A549 treated with AZD9567 at 1 μM for 4 hours (cell line): Measurements from ENCODE around the gene OR2Y1. TPM values are rescaled to one million over a fixed set of nuclear protein-coding genes. Genes with fewer than 3 reads are reported as not detected.

Experiments
- total RNA-seq: library from RNA; stranded (reverse); fragments of 200-300 nt; extraction: Qiagen RNA extraction; gene quantifications from 5 replicates; pipeline ENCODE4 v1.2.3, GENCODE V29; 2022; ENCODE audit not compliant: insufficient read depth

Gene OR2Y1, protein sequence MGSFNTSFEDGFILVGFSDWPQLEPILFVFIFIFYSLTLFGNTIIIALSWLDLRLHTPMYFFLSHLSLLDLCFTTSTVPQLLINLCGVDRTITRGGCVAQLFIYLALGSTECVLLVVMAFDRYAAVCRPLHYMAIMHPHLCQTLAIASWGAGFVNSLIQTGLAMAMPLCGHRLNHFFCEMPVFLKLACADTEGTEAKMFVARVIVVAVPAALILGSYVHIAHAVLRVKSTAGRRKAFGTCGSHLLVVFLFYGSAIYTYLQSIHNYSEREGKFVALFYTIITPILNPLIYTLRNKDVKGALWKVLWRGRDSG
- not detected in 5 replicates for total RNA-seq

DNA sequence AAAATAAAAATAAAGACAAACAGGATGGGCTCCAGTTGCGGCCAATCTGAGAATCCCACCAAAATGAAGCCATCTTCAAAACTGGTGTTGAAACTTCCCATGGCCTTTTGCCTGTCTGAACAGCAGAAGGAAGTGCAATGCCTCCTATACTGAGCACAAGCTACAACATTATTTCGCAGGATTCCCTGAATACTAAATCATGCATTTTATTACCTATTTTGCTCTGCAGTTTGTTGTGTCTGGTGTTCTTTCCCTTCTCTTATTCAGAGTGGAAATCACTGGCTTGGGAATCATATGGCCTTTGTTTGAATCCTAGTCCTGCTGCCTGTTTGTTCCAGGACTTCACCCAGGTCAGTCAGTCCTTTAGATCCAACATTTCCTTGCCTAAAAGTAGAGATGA lies at the start of gene OR2Y1:
Gene OR2Y1 (minus strand): TSS at position 101 of the 400 bp plus-strand sequence. CDS start 0 bp downstream, at position 101.

Other genes starting within 250 kb of the OR2Y1 start
- gene CNOT6, start 245.7 kb downstream of the OR2Y1 start, total RNA-seq = 17.3 to 23.0 TPM (median 19.0 TPM) in 5 replicates
- not detected in 5 replicates for gene SCGB3A1, start 148.6 kb downstream of the OR2Y1 start, total RNA-seq
- 3.3 to 4.3 TPM (median 3.9 TPM) in 5 replicates for gene FLT4, start 90.5 kb downstream of the OR2Y1 start, total RNA-seq
- 62.8 to 92.8 TPM (median 90.1 TPM) in 5 replicates for gene MGAT1, start 62.7 kb upstream of the OR2Y1 start, total RNA-seq
- 7.9 to 9.5 TPM (median 8.5 TPM) in 5 replicates for gene ZFP62, start 121.2 kb upstream of the OR2Y1 start, total RNA-seq
- not detected in 5 replicates for gene BTNL8, start 159.1 kb upstream of the OR2Y1 start, total RNA-seq
- gene BTNL3, start 248.8 kb upstream of the OR2Y1 start, total RNA-seq = not detected in 5 replicates